HG03064 (cell line): ENCODE measurements around the gene FAM120B.

Experiments
- ATAC-seq: cut with Tn5 transposase; IDR thresholded peaks from one replicate; pipeline ENCODE4 v1.9.1; 2021; ENCODE audit warnings: low read depth; ENCODE audit not compliant: unreplicated experiment

FAM120B gene

DNA sequence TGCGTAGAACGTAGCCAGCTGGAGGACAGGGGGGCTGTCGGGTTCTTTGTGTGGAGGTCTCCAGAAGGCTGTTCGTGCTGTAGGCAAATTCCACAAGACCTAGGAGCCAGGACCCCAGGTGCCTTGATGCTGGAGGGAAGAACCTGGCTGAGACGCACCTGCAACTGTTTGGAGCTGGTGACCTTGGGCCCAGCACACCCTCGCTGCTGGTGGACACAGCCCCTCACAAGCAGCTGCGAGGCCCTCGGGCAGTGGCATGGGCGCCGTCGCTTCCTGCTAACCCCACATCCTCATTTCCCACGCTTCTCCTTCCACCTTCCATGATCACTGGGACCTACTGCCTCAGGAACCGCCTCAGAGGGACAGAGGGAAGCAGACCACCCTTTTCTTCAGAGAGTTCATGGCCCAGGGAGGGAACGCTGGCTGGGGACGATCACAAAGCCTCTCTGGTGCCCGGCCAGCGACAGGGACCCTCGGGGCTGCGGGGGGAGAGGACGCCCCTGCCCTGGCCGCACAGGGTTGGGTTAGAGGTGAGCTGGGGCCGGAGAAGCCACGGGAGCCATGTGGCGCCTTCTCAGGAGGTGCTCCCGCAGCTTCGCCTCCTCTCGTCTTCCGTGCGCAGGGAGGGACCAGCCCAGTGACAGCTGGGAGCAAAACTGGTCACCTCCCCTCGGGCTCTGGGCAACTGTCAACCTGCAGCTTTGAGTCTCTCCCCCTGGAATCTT, 34.1 kb upstream of the FAM120B start:
- no peak for ATAC-seq

DNA sequence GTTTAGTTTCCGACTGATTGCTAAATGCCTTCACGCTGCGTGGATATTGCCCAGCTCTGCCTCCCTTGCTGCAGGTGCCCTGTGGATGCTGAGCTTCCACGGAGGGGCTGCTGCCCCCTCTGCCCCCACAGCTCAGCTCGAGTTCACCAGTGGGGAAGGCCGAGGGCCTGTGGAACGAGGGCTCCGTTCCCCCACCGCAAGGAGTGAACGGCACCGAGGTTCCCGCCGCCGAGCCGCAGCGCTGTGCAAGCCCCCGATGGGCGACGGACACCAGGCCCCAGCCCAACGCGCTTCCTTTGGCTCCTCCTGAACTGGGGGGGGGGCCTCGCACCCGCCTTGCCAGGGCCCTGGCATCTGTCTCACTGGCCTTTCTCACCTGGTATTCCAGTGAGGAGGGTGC, 33.4 kb upstream of the FAM120B start:
- no peak for ATAC-seq

GRCh38 chr6:170273681-170274080, 32.9 kb upstream of the FAM120B start:
- no peak for ATAC-seq

- no peak for ATAC-seq
Observed at GRCh38 chr6:170274713-170275560, 31.6 kb upstream of the FAM120B start.

DNA sequence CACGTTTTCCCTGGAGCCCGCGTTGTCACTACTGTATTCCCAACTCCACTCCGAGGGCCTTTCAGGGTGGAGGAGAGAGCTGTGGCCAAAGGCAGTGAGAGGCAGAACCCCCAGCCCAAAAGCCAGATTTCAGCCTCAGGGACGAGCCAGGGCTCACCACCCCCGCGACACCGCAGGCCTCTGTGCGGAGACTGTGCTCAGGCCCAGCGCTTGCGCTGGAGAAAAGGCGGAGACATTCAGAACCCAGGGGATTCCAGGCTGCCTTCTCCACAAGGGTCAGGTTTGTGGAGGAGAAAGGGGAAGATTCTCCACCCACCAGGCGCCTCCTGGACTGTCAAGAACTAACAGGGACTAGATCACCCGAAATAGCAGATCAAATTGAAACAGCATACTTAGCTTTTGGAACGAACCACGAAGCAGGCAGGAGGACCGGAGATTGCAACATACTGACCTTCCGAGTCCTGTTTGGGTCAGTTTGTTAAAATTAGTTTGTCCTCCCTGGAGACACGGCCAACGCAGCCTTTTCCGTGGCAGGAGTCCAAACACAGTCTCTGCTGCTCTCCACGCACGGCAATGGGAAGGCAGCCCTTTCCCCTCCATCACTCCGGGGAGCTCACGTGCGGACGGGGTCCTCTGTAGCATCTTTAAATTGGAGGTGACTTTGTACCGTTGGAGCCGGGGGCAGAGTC, 30.0 kb upstream of the FAM120B start:
- no peak for ATAC-seq

- no peak for ATAC-seq
Observed at GRCh38 chr6:170277893-170278742, 28.4 kb upstream of the FAM120B start.

GRCh38 chr6:170278743-170279094, 27.8 kb upstream of the FAM120B start:
- ATAC-seq = no peak

- ATAC-seq = no peak
Observed at GRCh38 chr6:170279426-170279825, 27.1 kb upstream of the FAM120B start.

DNA sequence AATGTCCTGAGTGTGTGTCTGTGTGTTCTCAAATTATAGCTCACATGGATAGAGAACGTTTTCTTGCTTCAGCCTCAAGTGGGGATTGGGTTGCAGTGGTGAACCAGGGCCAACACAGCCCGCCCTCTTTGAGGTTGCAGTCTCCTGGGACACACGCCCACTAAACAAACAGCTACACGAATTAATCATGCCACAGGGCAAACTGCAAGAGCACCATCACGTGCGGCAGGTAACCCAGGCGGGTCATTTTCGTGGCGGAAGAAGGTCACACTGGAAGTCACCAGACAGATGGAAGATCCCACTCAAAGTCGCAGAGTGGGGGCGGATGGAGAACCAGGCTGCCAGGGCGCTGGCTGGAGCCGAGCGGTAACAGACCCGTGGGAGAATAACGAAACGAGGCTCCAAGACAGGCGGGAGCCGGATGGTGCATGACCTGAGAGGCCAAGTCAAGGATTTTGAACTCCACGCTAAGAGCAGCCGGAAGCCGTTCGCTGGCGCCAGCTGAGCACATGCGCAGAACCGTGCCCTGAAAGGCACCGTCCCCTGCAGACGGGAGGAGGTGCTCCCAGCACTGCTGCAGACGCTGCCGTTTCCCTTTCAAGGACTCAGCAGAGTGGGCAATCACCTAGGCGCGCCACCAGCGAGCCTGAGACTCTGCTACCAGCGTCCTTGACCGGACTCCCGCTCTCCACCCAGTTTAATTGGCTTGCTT, 26.4 kb upstream of the FAM120B start:
- no peak for ATAC-seq

DNA sequence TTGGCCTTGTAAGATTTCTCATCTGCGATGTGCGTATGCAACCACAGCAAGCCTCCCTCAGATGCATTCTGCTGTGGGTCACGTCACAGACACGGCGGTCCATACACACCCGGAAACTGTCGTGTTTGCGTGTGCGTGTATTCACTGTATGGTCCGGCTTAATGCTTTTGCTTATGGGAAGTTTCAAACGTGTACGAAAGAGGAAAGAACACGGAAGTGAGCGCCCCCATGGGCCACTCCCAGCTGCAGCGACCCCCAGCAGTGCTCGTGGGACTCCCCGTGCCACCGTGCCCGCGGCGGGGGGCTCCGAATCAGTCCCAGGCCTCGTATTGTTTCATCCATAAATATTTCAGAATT, 25.9 kb upstream of the FAM120B start:
- no peak for ATAC-seq

GRCh38 chr6:170281331-170282292, 24.9 kb upstream of the FAM120B start:
- ATAC-seq = no peak

GRCh38 chr6:170282512-170283158, 23.9 kb upstream of the FAM120B start:
- no peak for ATAC-seq

DNA sequence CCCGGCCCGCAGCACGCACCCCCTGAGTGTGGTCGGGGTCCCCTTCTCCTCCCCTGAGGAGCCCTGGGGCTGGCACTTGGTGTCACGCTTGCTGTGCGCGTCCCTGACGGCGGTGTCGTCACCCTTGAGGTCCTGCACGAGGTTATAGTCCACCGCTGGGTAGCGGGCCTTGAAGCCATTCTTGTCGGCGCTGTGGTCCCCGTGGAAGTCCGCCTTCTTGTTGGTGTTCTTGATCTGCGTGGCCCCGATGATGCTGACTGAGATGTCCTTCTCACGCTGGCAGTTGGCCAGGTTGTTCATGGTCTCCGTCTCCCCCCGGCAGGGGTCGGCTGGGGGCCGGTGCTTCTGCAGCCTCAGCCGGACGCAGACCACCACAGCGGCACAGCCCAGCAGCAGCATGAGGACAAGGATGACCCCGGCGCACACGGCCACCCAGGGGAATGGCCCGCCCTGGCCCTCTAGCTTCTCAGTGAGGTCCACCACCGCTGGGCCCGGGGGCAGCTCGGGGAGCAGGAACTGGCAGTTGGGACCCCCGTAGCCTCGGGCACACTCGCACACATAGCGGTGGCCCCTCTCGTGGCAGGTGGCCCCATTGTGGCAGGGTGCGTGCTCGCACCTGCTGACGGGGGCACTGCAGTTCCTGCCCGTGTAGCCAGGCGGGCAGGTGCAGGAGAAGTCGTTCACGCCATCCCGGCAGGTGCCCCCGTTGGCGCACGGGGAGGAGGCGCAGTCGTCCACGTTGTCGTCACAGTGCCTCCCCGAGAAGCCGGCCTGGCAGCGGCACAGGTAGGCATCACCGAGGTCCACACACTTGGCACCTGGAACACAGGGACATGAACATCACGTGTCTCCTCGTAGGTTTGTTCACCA, 23.1 kb upstream of the FAM120B start:
- no peak for ATAC-seq

GRCh38 chr6:170284126-170284773, 22.3 kb upstream of the FAM120B start:
- no peak for ATAC-seq

DNA sequence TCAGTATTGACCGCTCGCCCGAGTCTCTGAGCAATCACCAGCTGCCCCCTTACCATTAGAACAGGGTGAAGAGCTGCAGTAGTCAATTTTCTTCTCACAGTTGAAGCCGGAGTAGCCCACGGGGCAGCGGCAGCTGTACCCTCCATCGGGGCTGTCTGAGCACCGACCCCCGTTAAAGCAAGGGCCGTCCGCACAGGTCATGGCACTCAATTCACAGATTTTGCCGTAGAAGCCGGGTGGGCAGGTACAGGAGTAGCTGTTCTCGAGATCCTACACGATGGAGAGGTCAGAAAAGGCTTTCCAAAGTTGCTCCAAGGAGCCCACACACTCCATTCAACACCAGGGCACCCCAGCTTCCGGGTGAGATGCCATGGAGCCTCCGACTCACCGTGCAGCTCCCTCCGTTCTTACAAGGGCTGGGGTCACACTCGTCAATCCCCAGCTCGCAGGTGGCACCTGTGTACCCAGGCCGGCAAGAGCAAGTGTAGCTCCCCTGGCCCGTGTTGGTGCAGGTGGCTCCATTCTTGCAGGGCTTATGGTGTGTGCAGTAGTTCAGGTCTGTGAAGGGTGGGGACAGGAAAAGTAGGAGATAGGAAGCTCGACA, 21.6 kb upstream of the FAM120B start:
- ATAC-seq = no peak

- no peak for ATAC-seq
Observed at GRCh38 chr6:170285482-170285881, 21.1 kb upstream of the FAM120B start.
